ENCODE measurements around the gene PSMG2. TPM values are rescaled to one million over a fixed set of nuclear protein-coding genes. Genes with fewer than 3 reads are reported as not detected.
A peak's percentile ranks its signal among the peaks of the same experiment; 100 is the strongest.

PSMG2 gene, protein sequence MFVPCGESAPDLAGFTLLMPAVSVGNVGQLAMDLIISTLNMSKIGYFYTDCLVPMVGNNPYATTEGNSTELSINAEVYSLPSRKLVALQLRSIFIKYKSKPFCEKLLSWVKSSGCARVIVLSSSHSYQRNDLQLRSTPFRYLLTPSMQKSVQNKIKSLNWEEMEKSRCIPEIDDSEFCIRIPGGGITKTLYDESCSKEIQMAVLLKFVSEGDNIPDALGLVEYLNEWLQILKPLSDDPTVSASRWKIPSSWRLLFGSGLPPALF
- 67.9 TPM for polyA plus RNA-seq (2013, experiment 1 of 2)
- polyA plus RNA-seq (2013, experiment 2 of 2), result 69.9 TPM

DNA sequence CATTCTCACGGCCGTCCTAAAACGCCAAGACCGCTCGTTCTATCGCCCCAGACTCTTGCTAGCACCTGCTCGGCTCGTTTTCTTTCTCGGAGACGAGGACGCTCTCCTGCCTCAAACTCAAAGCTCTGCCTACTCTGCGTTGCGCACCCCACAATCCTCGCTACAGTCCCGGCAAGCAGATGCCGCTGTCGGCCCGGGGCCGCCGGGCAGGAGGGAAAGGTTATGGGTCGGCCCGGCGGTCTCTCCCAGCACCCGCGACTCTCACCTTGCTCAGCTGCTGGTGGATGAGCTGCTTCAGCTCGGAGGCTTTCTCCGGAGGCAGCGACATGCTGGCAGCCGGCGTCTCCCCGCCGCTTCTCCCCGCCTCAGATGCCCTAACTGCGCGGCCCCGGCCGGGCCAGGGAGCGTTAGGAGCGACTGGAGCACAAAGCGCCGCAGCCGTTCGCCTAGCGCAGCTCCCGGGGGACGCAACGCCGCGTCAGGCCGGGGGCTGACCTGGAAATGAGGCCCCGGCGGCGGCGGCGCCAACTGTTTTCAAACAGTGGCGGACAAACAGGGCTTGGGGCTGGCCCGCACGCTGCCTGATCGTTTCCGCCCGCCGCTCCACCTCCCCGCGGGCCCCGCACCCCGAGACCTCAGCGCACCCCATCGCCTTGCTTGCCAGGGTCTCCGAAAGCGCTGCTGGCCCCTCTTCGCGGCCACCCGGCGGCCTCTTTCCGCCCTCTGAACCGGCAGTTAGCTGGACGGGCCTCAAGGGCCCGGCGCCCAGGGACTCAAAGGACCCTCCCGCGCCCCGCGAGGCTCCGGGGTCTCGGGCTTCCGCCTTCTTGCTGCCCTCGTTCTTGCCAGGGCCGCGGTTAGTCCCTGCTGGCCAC is at the start of gene PSMG2, which contains the start of gene CEP76:
Gene PSMG2 (plus strand): TSS at position 822 of the 875 bp plus-strand sequence. CDS start 66 bp downstream, outside the sequence.
Gene CEP76 (minus strand): TSS at position 503 of the 875 bp plus-strand sequence. CDS start 175 bp downstream, at position 328.
- peak; percentile 87 for DNase-seq (ENCODE audit: low spot score)
- H3K14ac ChIP-seq (ENCODE audit: low read length), result peak within 1 kb of the TSS; percentile 100

DNA sequence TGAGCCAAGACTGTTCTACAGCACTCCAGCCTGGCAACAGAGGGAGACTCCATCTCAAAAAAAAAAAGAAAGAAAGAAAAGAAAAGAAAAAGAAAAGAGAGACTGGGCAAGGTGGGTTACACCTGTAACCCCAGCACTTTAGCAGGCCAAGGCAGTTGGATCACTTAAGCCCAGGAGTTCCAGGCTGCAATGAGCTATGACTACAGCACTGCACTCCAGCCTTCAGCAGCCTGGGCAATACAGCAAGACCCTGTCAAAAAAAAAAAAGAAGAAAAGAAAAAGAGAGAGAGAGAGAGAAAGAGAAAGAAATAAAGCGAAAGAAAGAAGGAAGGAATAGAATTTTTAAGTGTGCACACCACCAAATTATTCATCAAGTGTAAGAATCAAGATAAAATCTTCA is 47.9 kb upstream of the PSMG2 start:
- no peak overlapping the region for H3K27ac ChIP-seq (replicated peaks; ENCODE audit: low read length)
- H4K91ac ChIP-seq (ENCODE audit: low read depth, low read length, poor library complexity), result no peak overlapping the region
- 100% methylated on average over 1 of the region's 1 CpG; no CpG with 5 or more reads in 1 of the 2 donors for WGBS, 2 donors (ENCODE audit: extremely low coverage in 2 of 2, insufficient read length in 2 of 2, insufficient replicate concordance in 1 of 2)
- no peaks in the 10 kb centered on the region for H3K36me3 ChIP-seq (replicated peaks in 1 of 2; ENCODE audit: control insufficient read depth in 2 of 2, insufficient read depth in 2 of 2, low read length in 2 of 2)
- H4K8ac ChIP-seq (ENCODE audit: low read depth, low read length), result no peak overlapping the region
- H2BK5ac ChIP-seq (ENCODE audit: low read length), result no peak overlapping the region
- H3K27me3 ChIP-seq (ENCODE audit: control insufficient read depth in 3 of 3, insufficient read depth in 3 of 3, low read depth in 1 of 3, low read length in 3 of 3), result peaks cover 0 to 6% (median 0%) of the 10 kb centered on the region in 3 experiments
- no peaks in the 10 kb centered on the region for H3K79me1 ChIP-seq (ENCODE audit: low read depth, low read length)
- H3K9me3 ChIP-seq (replicated peaks in 1 of 2; ENCODE audit: control insufficient read depth in 2 of 2, insufficient read depth in 1 of 2, low read depth in 1 of 2, low read length in 2 of 2), result no peaks in the 10 kb centered on the region
- H2AFZ ChIP-seq (ENCODE audit: low read length), result no peak overlapping the region
- H2BK12ac ChIP-seq (ENCODE audit: low read length), result no peak overlapping the region
- H2BK120ac ChIP-seq (ENCODE audit: low read depth, low read length), result no peak overlapping the region
- no peak overlapping the region for H3K18ac ChIP-seq (ENCODE audit: low read length)
- H3K4me1 ChIP-seq (ENCODE audit: control insufficient read depth in 2 of 2, insufficient read depth in 1 of 2, low read depth in 1 of 2, low read length in 2 of 2), result peaks cover 2 to 17% of the 10 kb centered on the region in 2 donors
- H3K23ac ChIP-seq (ENCODE audit: low read depth, low read length, poor library complexity), result no peak overlapping the region
- no peak overlapping the region for H3K4ac ChIP-seq (ENCODE audit: low read length)
- no peak overlapping the region for H3K4me2 ChIP-seq (ENCODE audit: insufficient read depth, low read length, poor library complexity, severe bottlenecking)
- H3K14ac ChIP-seq (ENCODE audit: low read length), result no peak overlapping the region
- no peak overlapping the region for H3K9ac ChIP-seq (ENCODE audit: low read depth, low read length, poor library complexity)
- no peak for DNase-seq (ENCODE audit: low spot score)
- H2AK5ac ChIP-seq (ENCODE audit: low read depth, low read length), result no peak overlapping the region
- H2BK15ac ChIP-seq (ENCODE audit: low read length), result no peak overlapping the region
- H3K4me3 ChIP-seq (ENCODE audit: low read length in 2 of 2), result no peak overlapping the region

More for the DNA sequence above, at the start of gene PSMG2, which contains the start of gene CEP76:
- Histone ChIP-seq H3K79me1 (ENCODE audit: low read depth, low read length) (peaks cover 5% of the 10 kb centered on the region), H2BK15ac (ENCODE audit: low read length) (peak within 1 kb of the TSS; percentile 87), H2AFZ (ENCODE audit: low read length) (peak within 1 kb of the TSS; percentile 100), H3K4me2 (ENCODE audit: insufficient read depth, low read length, poor library complexity, severe bottlenecking) (peak within 1 kb of the TSS; percentile 53), H3K27me3 (ENCODE audit: control insufficient read depth in 3 of 3, insufficient read depth in 3 of 3, low read depth in 1 of 3, low read length in 3 of 3) (no peaks in the 10 kb centered on the region), H4K91ac (ENCODE audit: low read depth, low read length, poor library complexity) (peak within 1 kb of the TSS; percentile 89), H3K23ac (ENCODE audit: low read depth, low read length, poor library complexity) (peak within 1 kb of the TSS; percentile 99), H2AK5ac (ENCODE audit: low read depth, low read length) (peak within 1 kb of the TSS; percentile 43), H3K18ac (ENCODE audit: low read length) (peak within 1 kb of the TSS; percentile 100), H3K36me3 (replicated peaks in 1 of 2; ENCODE audit: control insufficient read depth in 2 of 2, insufficient read depth in 2 of 2, low read length in 2 of 2) (peaks cover 2 to 60% of the 10 kb centered on the region in 2 donors), H2BK12ac (ENCODE audit: low read length) (peak within 1 kb of the TSS; percentile 80), H3K4me1 (ENCODE audit: control insufficient read depth in 2 of 2, insufficient read depth in 1 of 2, low read depth in 1 of 2, low read length in 2 of 2) (no peaks in the 10 kb centered on the region), H2BK120ac (ENCODE audit: low read depth, low read length) (peak within 1 kb of the TSS; percentile 74), H3K4ac (ENCODE audit: low read length) (no peak within 1 kb of the TSS), H2BK5ac (ENCODE audit: low read length) (peak within 1 kb of the TSS; percentile 99), H3K9ac (ENCODE audit: low read depth, low read length, poor library complexity) (peak within 1 kb of the TSS; percentile 97), H4K8ac (ENCODE audit: low read depth, low read length) (no peak within 1 kb of the TSS), H3K9me3 (replicated peaks in 1 of 2; ENCODE audit: control insufficient read depth in 2 of 2, insufficient read depth in 1 of 2, low read depth in 1 of 2, low read length in 2 of 2) (no peaks in the 10 kb centered on the region), H3K27ac (replicated peaks; ENCODE audit: low read length) (peak within 1 kb of the TSS; percentile 92), H3K4me3 (ENCODE audit: low read length in 2 of 2) (peak within 1 kb of the TSS; percentile 81 to 97)
- WGBS, 2 donors (ENCODE audit: extremely low coverage in 2 of 2, insufficient read length in 2 of 2, insufficient replicate concordance in 1 of 2), result no CpG with 5 or more reads among the region's 89 CpGs

DNA sequence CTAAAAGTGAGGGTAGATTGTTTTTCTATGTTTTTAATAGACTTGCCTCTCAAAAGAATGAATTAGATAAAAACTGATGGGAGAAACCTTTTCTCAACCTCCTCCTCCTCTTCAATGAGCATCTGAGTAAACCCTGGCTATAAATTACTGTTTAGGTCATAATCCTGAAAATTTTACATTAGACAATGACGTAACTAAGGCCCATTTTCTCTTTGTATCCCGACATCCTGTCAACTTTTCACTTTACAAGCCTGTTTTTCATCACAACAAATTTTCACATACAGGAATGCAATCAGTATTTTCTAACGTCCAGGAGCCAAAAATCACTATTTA is 46.3 kb upstream of the PSMG2 start:
- H3K9me3 ChIP-seq (replicated peaks in 1 of 2; ENCODE audit: control insufficient read depth in 2 of 2, insufficient read depth in 1 of 2, low read depth in 1 of 2, low read length in 2 of 2), result no peaks in the 10 kb centered on the region
- H2BK15ac ChIP-seq (ENCODE audit: low read length), result no peak overlapping the region
- peaks cover 2 to 17% of the 10 kb centered on the region in 2 donors for H3K4me1 ChIP-seq (ENCODE audit: control insufficient read depth in 2 of 2, insufficient read depth in 1 of 2, low read depth in 1 of 2, low read length in 2 of 2)
- no peak overlapping the region for H3K27ac ChIP-seq (replicated peaks; ENCODE audit: low read length)
- no peak overlapping the region for H2BK5ac ChIP-seq (ENCODE audit: low read length)
- no peaks in the 10 kb centered on the region for H3K79me1 ChIP-seq (ENCODE audit: low read depth, low read length)
- H3K14ac ChIP-seq (ENCODE audit: low read length), result no peak overlapping the region
- H3K18ac ChIP-seq (ENCODE audit: low read length), result no peak overlapping the region
- H3K23ac ChIP-seq (ENCODE audit: low read depth, low read length, poor library complexity), result no peak overlapping the region
- WGBS, 2 donors (ENCODE audit: extremely low coverage in 2 of 2, insufficient read length in 2 of 2, insufficient replicate concordance in 1 of 2), result no CpG with 5 or more reads among the region's 3 CpGs
- H3K36me3 ChIP-seq (replicated peaks in 1 of 2; ENCODE audit: control insufficient read depth in 2 of 2, insufficient read depth in 2 of 2, low read length in 2 of 2), result peaks cover 0 to 10% of the 10 kb centered on the region in 2 donors
- no peak overlapping the region for H4K8ac ChIP-seq (ENCODE audit: low read depth, low read length)
- H3K4ac ChIP-seq (ENCODE audit: low read length), result no peak overlapping the region
- no peak overlapping the region for H4K91ac ChIP-seq (ENCODE audit: low read depth, low read length, poor library complexity)
- H3K4me2 ChIP-seq (ENCODE audit: insufficient read depth, low read length, poor library complexity, severe bottlenecking), result peak overlapping the region; percentile 100
- H3K27me3 ChIP-seq (ENCODE audit: control insufficient read depth in 3 of 3, insufficient read depth in 3 of 3, low read depth in 1 of 3, low read length in 3 of 3), result peaks cover 0 to 6% (median 0%) of the 10 kb centered on the region in 3 experiments
- DNase-seq (ENCODE audit: low spot score), result no peak
- H2BK12ac ChIP-seq (ENCODE audit: low read length), result no peak overlapping the region
- no peak overlapping the region for H3K9ac ChIP-seq (ENCODE audit: low read depth, low read length, poor library complexity)
- H3K4me3 ChIP-seq (ENCODE audit: low read length in 2 of 2), result peak overlapping the region; percentile 64 to 98
- H2AK5ac ChIP-seq (ENCODE audit: low read depth, low read length), result no peak overlapping the region
- no peak overlapping the region for H2BK120ac ChIP-seq (ENCODE audit: low read depth, low read length)
- peak overlapping the region; percentile 97 for H2AFZ ChIP-seq (ENCODE audit: low read length)

All from neuronal stem cell (in vitro differentiated cells).